SK-N-SH (cell line): Measurements from ENCODE around the gene PRELP. TPM values are rescaled to one million over a fixed set of nuclear protein-coding genes. Genes with fewer than 3 reads are reported as not detected.

ENCODE experiments used
- CTCF ChIA-PET: fragments of 300-600, 350-600 bp; formaldehyde crosslinking; extraction: SDS; loops from one replicate; lab custom pipeline; 2021; lab: Yijun Ruan, JAX
- POLR2A ChIA-PET: fragments of 350-600 bp; sonication (Branson Sonifier 250); formaldehyde crosslinking; extraction: SDS; loops from one replicate; lab custom pipeline; 2020; ENCODE audit warnings: antibody characterized with exemption, inconsistent platforms; lab: Yijun Ruan, JAX
- DNase-seq: peaks from one replicate; pipeline ENCODE4 v3.0.0; 2012
- H2AFZ ChIP-seq: fragments of 200-600 bp; sonication (generic); 2 replicates; pipeline ENCODE4 v1.8.1; 2016; ENCODE audit warnings: antibody characterized with exemption, mild to moderate bottlenecking, low read depth
- H3F3A ChIP-seq: fragments of 200-600 bp; sonication (generic); replicated peaks from 2 replicates; pipeline ENCODE3; 2016; ENCODE audit warnings: antibody characterized with exemption, mild to moderate bottlenecking; ENCODE audit not compliant: insufficient read depth
- H3K27ac ChIP-seq, 2 experiments: fragments of 200-500 bp in 1 of 2; fragments of 200-600 bp in 1 of 2; sonication (Bioruptor generic) in 1 of 2; sonication (generic), shearing (Covaris generic) in 1 of 2; 2 replicates each; pipeline versions ENCODE4 v1.5.1 to v1.6.1; 2014 to 2016; ENCODE audit warnings: low read depth in 2 of 2, inconsistent platforms in 1 of 2, low read length in 1 of 2, mild to moderate bottlenecking in 1 of 2, mixed read lengths in 1 of 2
- H3K27me3 ChIP-seq: fragments of 200-600 bp; sonication (generic), shearing (Covaris generic); 2 replicates; pipeline ENCODE4 v1.6.1; 2016; ENCODE audit warnings: mixed run types; ENCODE audit not compliant: insufficient read depth
- H3K36me3 ChIP-seq, 2 experiments: fragments of 200-500 bp in 1 of 2; fragments of 200-600 bp in 1 of 2; sonication (Bioruptor generic) in 1 of 2; sonication (generic) in 1 of 2; replicated peaks in 1 of 2; 2 replicates each; pipeline versions ENCODE3 to v1.5.1; 2014 to 2016; ENCODE audit warnings: low read length in 1 of 2, mild to moderate bottlenecking in 1 of 2; ENCODE audit not compliant: insufficient read depth in 2 of 2, control insufficient read depth in 1 of 2
- H3K4me1 ChIP-seq, 2 experiments: fragments of 200-500 bp in 1 of 2; fragments of 200-600 bp in 1 of 2; sonication (Bioruptor generic) in 1 of 2; sonication (generic), shearing (Covaris generic) in 1 of 2; 2 replicates each; pipeline versions ENCODE4 v1.5.1 to v1.6.1; 2014 to 2016; ENCODE audit warnings: low read depth in 1 of 2, low read length in 1 of 2, mixed run types in 1 of 2; ENCODE audit not compliant: insufficient read depth in 2 of 2, control insufficient read depth in 1 of 2
- H3K4me2 ChIP-seq: fragments of 200-600 bp; sonication (generic), shearing (Covaris generic); 2 replicates; pipeline ENCODE4 v1.6.1; 2017; ENCODE audit warnings: mixed run types
- H3K4me3 ChIP-seq, 2 experiments: fragments of 200-500 bp in 1 of 2; fragments of 200-600 bp in 1 of 2; sonication (Bioruptor generic) in 1 of 2; sonication (generic), shearing (Covaris generic) in 1 of 2; 2 replicates each; pipeline versions ENCODE4 v1.5.1 to v1.8.1; 2014 to 2016; ENCODE audit warnings: low read depth in 2 of 2, inconsistent platforms in 1 of 2, low read length in 1 of 2, mild to moderate bottlenecking in 1 of 2, mixed read lengths in 1 of 2, moderate library complexity in 1 of 2
- H3K79me2 ChIP-seq: fragments of 200-600 bp; sonication (generic); 2 replicates; pipeline ENCODE4 v1.8.1; 2017; ENCODE audit warnings: mild to moderate bottlenecking; ENCODE audit not compliant: insufficient read depth
- H3K9ac ChIP-seq: fragments of 200-600 bp; sonication (generic); 2 replicates; pipeline ENCODE4 v1.6.1; 2017; ENCODE audit warnings: mixed run types
- H3K9me2 ChIP-seq: fragments of 200-600 bp; sonication (generic); 2 replicates; pipeline ENCODE4 v1.6.1; 2017; ENCODE audit warnings: mixed run types
- H3K9me3 ChIP-seq: fragments of 200-600 bp; sonication (generic); 2 replicates; pipeline ENCODE4 v1.6.1; 2017; ENCODE audit warnings: mixed run types, mild to moderate bottlenecking, moderate library complexity
- H4K20me1 ChIP-seq: fragments of 200-600 bp; sonication (generic); 2 replicates; pipeline ENCODE4 v1.6.1; 2017; ENCODE audit warnings: mild to moderate bottlenecking, mixed run types; ENCODE audit not compliant: insufficient read depth
- ELF1 ChIP-seq: IDR thresholded peaks from 2 replicates; pipeline ENCODE4 v1.4.0; 2012
- EP300 ChIP-seq, 2 experiments: IDR thresholded peaks; 2 replicates each; pipeline versions ENCODE4 v1.4.0 to v1.6.1; 2012; ENCODE audit warnings: borderline replicate concordance in 1 of 2, low read depth in 1 of 2, low read length in 1 of 2
- GATA2 ChIP-seq: sonication (generic); formaldehyde crosslinking; IDR thresholded peaks from 2 replicates; pipeline ENCODE4 v1.5.0; 2020; ENCODE audit warnings: mild to moderate bottlenecking, missing genetic modification reagents
- JUND ChIP-seq: IDR thresholded peaks from 2 replicates; pipeline ENCODE4 v1.4.0; 2012
- NRF1 ChIP-seq: IDR thresholded peaks from 2 replicates; pipeline ENCODE4 v1.6.1; 2012; ENCODE audit warnings: low read depth, mild to moderate bottlenecking, low read length
- RAD21 ChIP-seq: IDR thresholded peaks from 2 replicates; pipeline ENCODE4 v1.6.1; 2012; ENCODE audit warnings: mild to moderate bottlenecking, low read length
- RFX5 ChIP-seq: IDR thresholded peaks from 2 replicates; pipeline ENCODE4 v1.6.1; 2012; ENCODE audit warnings: mild to moderate bottlenecking, improper control_type of control experiment, low read length
- RXRA ChIP-seq: IDR thresholded peaks from 2 replicates; pipeline ENCODE4 v1.4.0; 2012; ENCODE audit warnings: low read depth, mild to moderate bottlenecking, borderline replicate concordance
- TEAD4 ChIP-seq: IDR thresholded peaks from 2 replicates; pipeline ENCODE4 v1.4.0; 2012; ENCODE audit warnings: mild to moderate bottlenecking, borderline replicate concordance; ENCODE audit not compliant: insufficient read depth
- YY1 ChIP-seq: IDR thresholded peaks from 2 replicates; pipeline ENCODE4 v1.4.0; 2012; ENCODE audit warnings: low read depth, mild to moderate bottlenecking
- WGBS: methylation state at CpG from one replicate; pipeline ENCODE4 v1.1.6; 2017; ENCODE audit warnings: low lambda C conversion rate; 5-methylcytosine and 5-hydroxymethylcytosine counted together
- polyA plus RNA-seq, 3 experiments: library from polyadenylated mRNA; depleted of rRNA; stranded (reverse); fragments of >200 nt; gene quantifications; 2 replicates each; pipeline ENCODE4 v1.2.3, GENCODE V29; 2012
- TF ChIP-seq, protein P1 (sequence below): fragments of 150-350 bp; IDR thresholded peaks from 2 replicates; pipeline ENCODE4 v1.6.1; 2016; ENCODE audit warnings: mild to moderate bottlenecking, low read depth, low read length
- TF ChIP-seq, protein P2 (sequence below): IDR thresholded peaks from 2 replicates; pipeline ENCODE4 v1.4.0; 2012; ENCODE audit warnings: low read depth, borderline replicate concordance
- TF ChIP-seq, protein P3 (sequence below): IDR thresholded peaks from 2 replicates; pipeline ENCODE4 v1.4.0; 2012; ENCODE audit warnings: low read depth
- TF ChIP-seq, protein P4 (sequence below): IDR thresholded peaks from 2 replicates; pipeline ENCODE4 v1.6.1; 2012; ENCODE audit warnings: mild to moderate bottlenecking, low read depth, low read length, moderate library complexity

PRELP gene
- polyA plus RNA-seq, 1 of the 3 experiments (the other 2 are of a cell fraction) = 0.48 TPM

DNA sequence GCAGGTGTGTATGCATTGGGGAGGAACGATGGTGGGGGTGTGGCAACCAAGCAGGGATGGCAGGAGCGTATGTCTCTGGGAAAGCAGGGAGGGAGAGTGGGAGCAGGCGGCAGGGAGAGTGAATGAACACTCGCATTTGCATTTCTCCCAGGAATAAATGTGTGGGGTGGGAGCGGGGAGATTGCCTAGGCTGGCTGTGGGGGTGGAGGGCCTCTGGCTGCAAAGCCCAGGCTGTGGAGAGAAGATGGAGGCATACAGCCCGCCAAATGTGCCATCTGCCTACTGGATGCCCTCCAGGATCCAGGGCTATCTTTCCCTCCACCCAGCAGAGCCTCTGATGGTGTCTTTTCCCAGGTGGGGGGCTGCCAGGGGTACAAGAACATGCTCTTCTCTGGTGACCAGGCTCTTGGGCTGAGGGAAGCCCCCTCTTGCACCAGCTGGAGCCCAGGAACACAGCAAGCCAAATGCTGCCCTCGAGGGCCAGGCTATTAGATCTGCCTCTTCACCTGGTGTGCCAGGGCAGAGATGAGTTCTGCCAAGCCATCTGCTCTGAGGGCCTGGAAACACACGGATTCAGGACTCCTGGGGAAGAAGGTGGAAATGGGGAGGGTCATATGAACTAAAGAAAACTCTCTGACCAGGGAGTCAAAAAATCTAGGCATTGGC is 16.6 kb downstream of the PRELP start (continued):
- TF ChIP-seq, protein P1, sequence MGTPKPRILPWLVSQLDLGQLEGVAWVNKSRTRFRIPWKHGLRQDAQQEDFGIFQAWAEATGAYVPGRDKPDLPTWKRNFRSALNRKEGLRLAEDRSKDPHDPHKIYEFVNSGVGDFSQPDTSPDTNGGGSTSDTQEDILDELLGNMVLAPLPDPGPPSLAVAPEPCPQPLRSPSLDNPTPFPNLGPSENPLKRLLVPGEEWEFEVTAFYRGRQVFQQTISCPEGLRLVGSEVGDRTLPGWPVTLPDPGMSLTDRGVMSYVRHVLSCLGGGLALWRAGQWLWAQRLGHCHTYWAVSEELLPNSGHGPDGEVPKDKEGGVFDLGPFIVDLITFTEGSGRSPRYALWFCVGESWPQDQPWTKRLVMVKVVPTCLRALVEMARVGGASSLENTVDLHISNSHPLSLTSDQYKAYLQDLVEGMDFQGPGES = no peak

DNA sequence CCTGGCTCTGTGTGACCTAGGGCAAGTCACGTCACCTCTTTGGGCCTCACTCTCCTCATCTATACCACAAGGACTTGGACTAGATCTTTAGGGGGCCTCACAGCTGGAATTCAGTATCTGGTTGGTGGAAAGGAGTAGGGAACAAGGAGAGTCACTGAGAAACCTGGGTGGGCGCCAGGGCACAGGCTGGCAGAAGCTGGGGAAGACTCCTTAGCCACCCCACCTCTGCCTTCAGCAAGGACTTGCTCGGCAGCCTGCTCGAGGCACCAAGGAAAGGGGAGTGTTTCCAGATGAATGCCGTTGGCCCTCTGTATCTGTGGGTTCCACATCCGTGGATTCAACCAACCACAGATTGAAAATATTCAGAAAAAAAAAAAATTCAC is 17.1 kb downstream of the PRELP start:
- 69% methylated on average over 6 of the region's 6 CpGs for WGBS
- H3K27ac ChIP-seq = no peak overlapping the region
- DNase-seq = no peak
- no peak overlapping the region for H2AFZ ChIP-seq
- H3K9ac ChIP-seq = no peak overlapping the region
- TF ChIP-seq RAD21 (no peak), JUND (no peak), RFX5 (no peak), NRF1 (no peak), GATA2 (no peak), EP300 (IDR thresholded peaks at IDR 0.05; ENCODE audit: borderline replicate concordance in 1 of 2, low read depth in 1 of 2, low read length in 1 of 2) (no peak), RXRA (no peak), TEAD4 (no peak)
- TF ChIP-seq, protein P2, sequence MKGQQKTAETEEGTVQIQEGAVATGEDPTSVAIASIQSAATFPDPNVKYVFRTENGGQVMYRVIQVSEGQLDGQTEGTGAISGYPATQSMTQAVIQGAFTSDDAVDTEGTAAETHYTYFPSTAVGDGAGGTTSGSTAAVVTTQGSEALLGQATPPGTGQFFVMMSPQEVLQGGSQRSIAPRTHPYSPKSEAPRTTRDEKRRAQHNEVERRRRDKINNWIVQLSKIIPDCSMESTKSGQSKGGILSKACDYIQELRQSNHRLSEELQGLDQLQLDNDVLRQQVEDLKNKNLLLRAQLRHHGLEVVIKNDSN = no peak
- TF ChIP-seq, protein P1 = no peak
- no peak overlapping the region for H3K4me3 ChIP-seq
- no peaks in the 10 kb centered on the region for H3K36me3 ChIP-seq
- no peaks in the 10 kb centered on the region for H3K79me2 ChIP-seq
- H3K9me3 ChIP-seq = no peaks in the 10 kb centered on the region
- no peaks in the 10 kb centered on the region for H4K20me1 ChIP-seq
- CTCF ChIA-PET = interaction anchor here (1.4 to 19.8 kb wide), 4 partner anchors 152 to 225 kb away, joined by 3 to 351 read pairs (median 7); no protein-coding TSS in a partner anchor
- H3K4me2 ChIP-seq = no peak overlapping the region
- no peaks in the 10 kb centered on the region for H3K9me2 ChIP-seq
- H3K27me3 ChIP-seq = no peaks in the 10 kb centered on the region
- POLR2A ChIA-PET = no interaction called here
- peaks cover 0 to 18% of the 10 kb centered on the region in 2 experiments; a peak in 1 of 4 replicates for H3K4me1 ChIP-seq
- no peaks in the 10 kb centered on the region for H3F3A ChIP-seq

DNA sequence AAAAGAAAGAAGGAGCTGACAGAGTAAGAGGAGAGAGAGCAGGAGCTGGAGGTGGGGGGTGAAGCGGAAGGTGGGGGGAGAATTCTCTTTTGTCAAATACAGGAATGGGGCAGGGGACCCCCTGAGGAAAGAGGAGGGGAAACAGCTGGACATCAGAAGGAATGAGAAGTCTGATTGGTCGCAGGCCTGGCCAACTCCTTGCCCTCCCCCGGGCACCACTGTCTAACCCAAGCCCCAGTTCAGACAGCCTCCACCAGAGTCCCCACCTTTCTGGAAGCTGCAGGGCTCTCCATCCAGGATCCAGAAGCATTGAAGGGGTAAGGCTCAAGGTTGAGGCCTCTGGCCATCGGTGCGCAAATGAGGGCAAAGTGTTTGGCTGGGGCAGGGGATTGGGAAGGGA is 18.3 kb downstream of the PRELP start, which contains the start of gene OPTC:
OPTC (plus strand) TSS at position 253 of the 400 bp plus-strand sequence. CDS start 1,853 bp downstream, outside the sequence.
- CTCF ChIA-PET = interaction anchor here (0.5 to 5.2 kb wide), 9 partner anchors 12 to 301 kb away, joined by 3 to 54 read pairs (median 6); partner anchors contain the start of gene ATP2B4
- TF ChIP-seq, protein P3, sequence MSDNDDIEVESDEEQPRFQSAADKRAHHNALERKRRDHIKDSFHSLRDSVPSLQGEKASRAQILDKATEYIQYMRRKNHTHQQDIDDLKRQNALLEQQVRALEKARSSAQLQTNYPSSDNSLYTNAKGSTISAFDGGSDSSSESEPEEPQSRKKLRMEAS = no peak
- TF ChIP-seq, protein P1 = no peak
- TF ChIP-seq, protein P4, sequence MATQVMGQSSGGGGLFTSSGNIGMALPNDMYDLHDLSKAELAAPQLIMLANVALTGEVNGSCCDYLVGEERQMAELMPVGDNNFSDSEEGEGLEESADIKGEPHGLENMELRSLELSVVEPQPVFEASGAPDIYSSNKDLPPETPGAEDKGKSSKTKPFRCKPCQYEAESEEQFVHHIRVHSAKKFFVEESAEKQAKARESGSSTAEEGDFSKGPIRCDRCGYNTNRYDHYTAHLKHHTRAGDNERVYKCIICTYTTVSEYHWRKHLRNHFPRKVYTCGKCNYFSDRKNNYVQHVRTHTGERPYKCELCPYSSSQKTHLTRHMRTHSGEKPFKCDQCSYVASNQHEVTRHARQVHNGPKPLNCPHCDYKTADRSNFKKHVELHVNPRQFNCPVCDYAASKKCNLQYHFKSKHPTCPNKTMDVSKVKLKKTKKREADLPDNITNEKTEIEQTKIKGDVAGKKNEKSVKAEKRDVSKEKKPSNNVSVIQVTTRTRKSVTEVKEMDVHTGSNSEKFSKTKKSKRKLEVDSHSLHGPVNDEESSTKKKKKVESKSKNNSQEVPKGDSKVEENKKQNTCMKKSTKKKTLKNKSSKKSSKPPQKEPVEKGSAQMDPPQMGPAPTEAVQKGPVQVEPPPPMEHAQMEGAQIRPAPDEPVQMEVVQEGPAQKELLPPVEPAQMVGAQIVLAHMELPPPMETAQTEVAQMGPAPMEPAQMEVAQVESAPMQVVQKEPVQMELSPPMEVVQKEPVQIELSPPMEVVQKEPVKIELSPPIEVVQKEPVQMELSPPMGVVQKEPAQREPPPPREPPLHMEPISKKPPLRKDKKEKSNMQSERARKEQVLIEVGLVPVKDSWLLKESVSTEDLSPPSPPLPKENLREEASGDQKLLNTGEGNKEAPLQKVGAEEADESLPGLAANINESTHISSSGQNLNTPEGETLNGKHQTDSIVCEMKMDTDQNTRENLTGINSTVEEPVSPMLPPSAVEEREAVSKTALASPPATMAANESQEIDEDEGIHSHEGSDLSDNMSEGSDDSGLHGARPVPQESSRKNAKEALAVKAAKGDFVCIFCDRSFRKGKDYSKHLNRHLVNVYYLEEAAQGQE = no peak
- TF ChIP-seq ELF1 = no peak
- no peak for TF ChIP-seq GATA2
- TF ChIP-seq YY1 = no peak

More for the DNA sequence above, 18.3 kb downstream of the PRELP start, which contains the start of gene OPTC:
- Histone ChIP-seq H3K27ac (no peak within 1 kb of the TSS), H3K9me2 (no peaks in the 10 kb centered on the region), H3F3A (no peaks in the 10 kb centered on the region), H3K4me2 (no peak within 1 kb of the TSS), H2AFZ (no peak within 1 kb of the TSS), H3K4me1 (peaks cover 0 to 16% of the 10 kb centered on the region in 2 experiments; a peak in 1 of 4 replicates), H3K9ac (no peak within 1 kb of the TSS), H3K9me3 (no peaks in the 10 kb centered on the region), H3K36me3 (no peaks in the 10 kb centered on the region), H4K20me1 (no peaks in the 10 kb centered on the region), H3K4me3 (no peak within 1 kb of the TSS), H3K27me3 (no peaks in the 10 kb centered on the region), H3K79me2 (no peaks in the 10 kb centered on the region)
- POLR2A ChIA-PET = interaction anchor here (0.7 kb wide), 1 partner anchor 621 kb away, joined by 3 read pairs; no protein-coding TSS in a partner anchor
- DNase-seq = no peak
- WGBS = 99% methylated on average over 4 of the region's 5 CpGs
